ENCODE measurements around the gene GALNT5. TPM values are rescaled to one million over a fixed set of nuclear protein-coding genes. Genes with fewer than 3 reads are reported as not detected.

The GALNT5 gene
- total RNA-seq, 1 donor from 2014 or later = 2.2 TPM

- H3K36me3 Mint-ChIP-seq (ENCODE audit: low read depth, unreplicated experiment) = no peaks in the 10 kb centered on the region
- DNase-seq (ENCODE audit: low read depth) = no peak
- Histone ChIP-seq H3K9ac (ENCODE audit: low read length) (no peak overlapping the region), H3K4me3 (ENCODE audit: insufficient read depth, low read depth, low read length) (no peak overlapping the region), H3K27ac (ENCODE audit: low read depth, low read length) (no peak overlapping the region), H3K79me2 (ENCODE audit: insufficient read depth, low read length) (no peaks in the 10 kb centered on the region), H3K9me3 (ENCODE audit: insufficient read depth, low read depth, low read length) (no peaks in the 10 kb centered on the region), H3K36me3 (ENCODE audit: insufficient read depth, low read length) (no peaks in the 10 kb centered on the region), H3K27me3 (ENCODE audit: insufficient read depth, low read length) (no peaks in the 10 kb centered on the region), H2AFZ (ENCODE audit: low read depth, low read length) (no peak overlapping the region), H4K20me1 (ENCODE audit: insufficient read depth, low read length) (no peaks in the 10 kb centered on the region), H3K4me2 (ENCODE audit: low read length) (no peak overlapping the region), H3K4me1 (ENCODE audit: insufficient read depth, low read length) (no peaks in the 10 kb centered on the region)
- H3K27ac Mint-ChIP-seq (ENCODE audit: unreplicated experiment) = no peak overlapping the region
- FAIRE-seq = no peak
- H3K27me3 Mint-ChIP-seq (ENCODE audit: low read depth, unreplicated experiment) = no peaks in the 10 kb centered on the region
- no peak for TF ChIP-seq CTCF (IDR thresholded peaks at IDR 0.05; ENCODE audit: insufficient read depth, low read depth, low read length)
- no peak for TF ChIP-seq EZH2 (IDR thresholded peaks at IDR 0.05; ENCODE audit: insufficient read depth, low read length)
- H3K4me1 Mint-ChIP-seq (ENCODE audit: low read depth, unreplicated experiment) = no peaks in the 10 kb centered on the region
- H3K9me3 Mint-ChIP-seq (ENCODE audit: unreplicated experiment) = no peaks in the 10 kb centered on the region
- no peak overlapping the region for H3K4me3 Mint-ChIP-seq (ENCODE audit: unreplicated experiment)
These were observed 58.4 kb downstream of the GALNT5 start for GRCh38 chr2:157315901-157316300.

- Histone ChIP-seq H3K4me1 (ENCODE audit: insufficient read depth, low read length) (no peaks in the 10 kb centered on the region), H3K4me3 (ENCODE audit: insufficient read depth, low read depth, low read length) (no peak overlapping the region), H3K4me2 (ENCODE audit: low read length) (no peak overlapping the region), H3K36me3 (ENCODE audit: insufficient read depth, low read length) (no peaks in the 10 kb centered on the region), H2AFZ (ENCODE audit: low read depth, low read length) (no peak overlapping the region), H3K9ac (ENCODE audit: low read length) (no peak overlapping the region), H3K79me2 (ENCODE audit: insufficient read depth, low read length) (no peaks in the 10 kb centered on the region), H3K27ac (ENCODE audit: low read depth, low read length) (no peak overlapping the region), H4K20me1 (ENCODE audit: insufficient read depth, low read length) (no peaks in the 10 kb centered on the region), H3K27me3 (ENCODE audit: insufficient read depth, low read length) (no peaks in the 10 kb centered on the region), H3K9me3 (ENCODE audit: insufficient read depth, low read depth, low read length) (no peaks in the 10 kb centered on the region)
- no peak overlapping the region for H3K27ac Mint-ChIP-seq (ENCODE audit: unreplicated experiment)
- no peaks in the 10 kb centered on the region for H3K27me3 Mint-ChIP-seq (ENCODE audit: low read depth, unreplicated experiment)
- H3K36me3 Mint-ChIP-seq (ENCODE audit: low read depth, unreplicated experiment) = no peaks in the 10 kb centered on the region
- H3K4me1 Mint-ChIP-seq (ENCODE audit: low read depth, unreplicated experiment) = no peaks in the 10 kb centered on the region
- FAIRE-seq = no peak
- H3K4me3 Mint-ChIP-seq (ENCODE audit: unreplicated experiment) = no peak overlapping the region
- TF ChIP-seq EZH2 (IDR thresholded peaks at IDR 0.05; ENCODE audit: insufficient read depth, low read length) = no peak
- TF ChIP-seq CTCF (IDR thresholded peaks at IDR 0.05; ENCODE audit: insufficient read depth, low read depth, low read length) = no peak
- no peak for DNase-seq (ENCODE audit: low read depth)
- H3K9me3 Mint-ChIP-seq (ENCODE audit: unreplicated experiment) = no peaks in the 10 kb centered on the region
These were observed 61.4 kb downstream of the GALNT5 start for GRCh38 chr2:157318884-157319283.

- Histone ChIP-seq H3K4me1 (ENCODE audit: insufficient read depth, low read length) (no peaks in the 10 kb centered on the region), H3K36me3 (ENCODE audit: insufficient read depth, low read length) (no peaks in the 10 kb centered on the region), H2AFZ (ENCODE audit: low read depth, low read length) (no peak overlapping the region), H3K4me2 (ENCODE audit: low read length) (no peak overlapping the region), H3K9ac (ENCODE audit: low read length) (no peak overlapping the region), H3K79me2 (ENCODE audit: insufficient read depth, low read length) (no peaks in the 10 kb centered on the region), H3K9me3 (ENCODE audit: insufficient read depth, low read depth, low read length) (no peaks in the 10 kb centered on the region), H3K27me3 (ENCODE audit: insufficient read depth, low read length) (no peaks in the 10 kb centered on the region), H3K4me3 (ENCODE audit: insufficient read depth, low read depth, low read length) (no peak overlapping the region), H4K20me1 (ENCODE audit: insufficient read depth, low read length) (no peaks in the 10 kb centered on the region), H3K27ac (ENCODE audit: low read depth, low read length) (no peak overlapping the region)
- FAIRE-seq (no peak), DNase-seq (ENCODE audit: low read depth) (no peak)
- TF ChIP-seq EZH2 (IDR thresholded peaks at IDR 0.05; ENCODE audit: insufficient read depth, low read length) (no peak), CTCF (IDR thresholded peaks at IDR 0.05; ENCODE audit: insufficient read depth, low read depth, low read length) (no peak)
- no peak overlapping the region for H3K4me3 Mint-ChIP-seq (ENCODE audit: unreplicated experiment)
- H3K27ac Mint-ChIP-seq (ENCODE audit: unreplicated experiment) = no peak overlapping the region
- H3K36me3 Mint-ChIP-seq (ENCODE audit: low read depth, unreplicated experiment) = no peaks in the 10 kb centered on the region
- no peaks in the 10 kb centered on the region for H3K9me3 Mint-ChIP-seq (ENCODE audit: unreplicated experiment)
- H3K27me3 Mint-ChIP-seq (ENCODE audit: low read depth, unreplicated experiment) = no peaks in the 10 kb centered on the region
- H3K4me1 Mint-ChIP-seq (ENCODE audit: low read depth, unreplicated experiment) = peaks cover 2% of the 10 kb centered on the region
These were observed 62.3 kb downstream of the GALNT5 start for GRCh38 chr2:157319795-157320194.
